GM19238 (cell line): ENCODE data around the gene ZNF423.

ENCODE experiments used
- DNase-seq: peaks from one replicate; pipeline ENCODE4 v3.0.0; 2011; ENCODE audit warnings: low spot score; ENCODE audit not compliant: insufficient read length

ZNF423 gene

GRCh38 chr16:49605536-49606254, 250.2 kb downstream of the ZNF423 start:
- no peak for DNase-seq

DNA sequence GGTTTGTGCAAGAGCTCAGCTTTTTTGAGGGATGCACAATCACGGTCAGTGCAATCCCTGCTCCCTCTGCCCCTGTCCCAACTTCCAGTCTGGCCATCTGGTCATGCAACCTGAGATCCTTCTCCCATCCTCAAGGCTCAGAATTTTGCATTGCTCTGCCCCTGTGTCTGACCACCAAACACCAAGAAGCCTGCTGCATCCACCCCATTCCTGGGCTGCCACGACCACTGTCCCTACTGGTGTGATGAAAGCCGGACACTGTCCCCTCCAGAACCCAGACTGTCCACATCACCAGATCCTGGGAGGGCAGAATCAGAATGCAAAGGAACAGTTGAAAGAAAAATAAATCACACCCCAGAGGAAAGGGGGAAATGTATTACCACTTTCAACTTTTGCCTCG, 251.3 kb downstream of the ZNF423 start:
- no peak for DNase-seq

DNA sequence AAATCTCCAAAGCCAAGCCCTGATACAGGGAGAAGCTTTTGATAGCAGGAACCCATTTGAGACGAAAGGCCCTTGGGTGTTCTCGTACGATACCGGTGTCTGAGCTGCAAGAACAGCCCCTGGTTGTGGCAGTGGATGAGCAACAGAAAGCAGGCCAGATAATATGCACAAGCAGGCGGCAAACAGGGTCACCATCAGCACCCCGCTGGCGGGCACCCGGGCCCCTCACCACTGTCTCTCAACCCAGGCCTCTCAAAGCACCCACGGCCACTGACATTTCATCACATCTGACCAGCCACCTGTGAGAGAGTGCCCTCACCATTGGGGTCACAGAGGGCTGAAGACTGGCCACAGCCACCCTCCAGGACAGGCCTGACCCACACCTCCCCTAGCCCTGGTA, 252.0 kb downstream of the ZNF423 start:
- no peak for DNase-seq

GRCh38 chr16:49602976-49603310, 253.0 kb downstream of the ZNF423 start:
- DNase-seq = no peak

GRCh38 chr16:49602201-49602975, 253.5 kb downstream of the ZNF423 start:
- DNase-seq = no peak

DNA sequence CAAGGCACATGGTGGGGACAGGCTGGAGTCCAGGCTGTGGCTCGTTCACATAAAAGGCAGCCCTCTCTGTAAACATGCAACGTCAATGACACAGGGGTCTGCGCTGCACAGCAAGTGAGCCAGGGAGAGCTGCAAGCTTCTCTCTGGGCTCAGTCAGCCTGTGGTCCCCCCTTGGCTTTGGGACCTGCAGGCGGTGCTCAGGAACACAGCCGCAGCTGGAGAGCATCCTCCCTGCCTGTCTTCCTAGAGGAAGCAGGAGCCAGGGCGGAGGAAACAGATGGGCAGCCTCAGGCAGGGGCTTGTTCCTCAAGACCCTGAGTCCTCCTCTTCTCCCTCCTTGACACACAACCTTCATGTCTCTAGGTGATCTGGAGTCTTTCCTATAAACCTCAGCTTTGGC, 254.3 kb downstream of the ZNF423 start:
- no peak for DNase-seq

DNA sequence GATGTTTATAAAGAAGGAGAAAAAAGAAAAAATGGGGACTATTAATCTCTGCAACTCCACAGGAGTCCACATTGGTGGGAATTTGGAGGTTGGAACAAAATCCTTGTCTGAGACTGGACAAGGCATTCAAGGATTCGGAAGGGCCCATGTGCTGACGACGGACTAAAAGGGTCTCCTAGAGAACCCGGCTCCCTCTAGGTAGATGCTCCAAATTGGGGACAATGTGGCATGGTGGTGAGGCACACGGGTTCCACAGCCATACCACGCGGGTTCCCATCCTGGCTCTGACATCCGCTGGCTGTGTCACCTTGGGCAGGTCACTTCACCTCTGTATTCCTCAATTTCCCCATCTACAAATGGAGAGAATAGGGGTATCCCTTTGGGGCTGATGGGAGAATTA, 254.9 kb downstream of the ZNF423 start:
- no peak for DNase-seq

- no peak for DNase-seq
Observed at GRCh38 chr16:49600536-49600935, 255.4 kb downstream of the ZNF423 start.

GRCh38 chr16:49599704-49600103, 256.2 kb downstream of the ZNF423 start:
- DNase-seq = no peak

- no peak for DNase-seq
Observed at GRCh38 chr16:49599281-49599680, 256.6 kb downstream of the ZNF423 start.

DNA sequence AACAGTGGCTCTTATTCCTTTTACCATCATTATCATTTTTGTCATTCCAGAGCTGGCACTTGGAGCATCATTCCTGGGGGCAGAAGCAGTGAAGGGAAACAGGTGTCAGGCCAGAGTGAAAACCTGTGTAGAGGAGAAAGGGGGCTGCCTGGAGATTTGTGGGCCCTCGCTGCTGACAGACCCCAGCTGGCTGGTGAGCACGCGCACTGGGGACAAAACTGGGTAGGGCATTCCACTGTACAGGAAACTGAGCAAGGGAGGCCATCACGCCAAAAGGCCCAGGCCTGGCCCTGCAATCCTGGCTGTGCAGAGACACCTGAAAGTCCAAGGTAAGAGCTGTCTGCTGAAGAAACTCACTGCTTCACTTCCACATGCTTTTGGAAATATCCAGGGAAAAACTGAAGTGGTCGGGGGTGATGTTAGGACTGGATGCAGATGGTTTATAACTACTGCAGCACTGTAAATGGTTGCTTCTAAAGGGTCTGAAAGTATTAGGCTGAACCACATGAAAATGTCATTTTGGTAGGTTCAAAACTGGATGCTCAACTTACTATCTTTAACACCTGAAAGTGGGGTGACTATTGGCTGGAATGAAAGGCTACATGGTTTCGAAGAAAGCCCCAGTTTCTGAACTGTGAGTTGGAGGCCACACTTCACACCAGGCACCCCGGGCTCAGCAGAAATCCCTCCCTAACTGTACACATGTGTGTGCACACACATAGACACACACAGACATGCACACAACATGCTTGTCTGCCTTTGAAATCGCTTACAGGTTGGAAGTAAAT, 257.3 kb downstream of the ZNF423 start:
- DNase-seq = no peak

GRCh38 chr16:49597796-49598195, 258.1 kb downstream of the ZNF423 start:
- DNase-seq = no peak

GRCh38 chr16:49596648-49597291, 259.1 kb downstream of the ZNF423 start:
- DNase-seq = no peak

GRCh38 chr16:49596068-49596467, 259.8 kb downstream of the ZNF423 start:
- no peak for DNase-seq

GRCh38 chr16:49594685-49595498, 261.0 kb downstream of the ZNF423 start:
- DNase-seq = no peak

DNA sequence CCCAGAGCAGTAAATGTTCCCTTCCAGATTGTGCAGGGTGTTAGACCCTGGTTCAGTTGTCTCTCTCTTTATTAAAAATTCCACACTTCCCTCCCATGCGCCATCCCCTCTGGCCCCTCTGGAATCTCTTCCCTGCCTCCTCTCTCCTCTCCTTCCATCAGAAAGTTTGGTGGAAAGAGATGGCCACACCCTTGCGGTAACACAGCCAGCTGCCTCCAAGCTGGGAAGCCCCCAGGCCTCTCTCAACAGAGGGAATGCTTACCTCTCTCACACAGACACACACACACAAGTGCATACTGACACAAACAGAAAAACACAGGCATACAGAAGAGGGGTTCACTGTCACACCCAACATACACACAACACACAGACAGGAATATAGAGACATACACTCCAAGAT, 261.8 kb downstream of the ZNF423 start:
- no peak for DNase-seq

GRCh38 chr16:49593424-49594040, 262.4 kb downstream of the ZNF423 start:
- no peak for DNase-seq

- peak; percentile 54 for DNase-seq
Observed at GRCh38 chr16:49592546-49593423, 263.1 kb downstream of the ZNF423 start.

DNA sequence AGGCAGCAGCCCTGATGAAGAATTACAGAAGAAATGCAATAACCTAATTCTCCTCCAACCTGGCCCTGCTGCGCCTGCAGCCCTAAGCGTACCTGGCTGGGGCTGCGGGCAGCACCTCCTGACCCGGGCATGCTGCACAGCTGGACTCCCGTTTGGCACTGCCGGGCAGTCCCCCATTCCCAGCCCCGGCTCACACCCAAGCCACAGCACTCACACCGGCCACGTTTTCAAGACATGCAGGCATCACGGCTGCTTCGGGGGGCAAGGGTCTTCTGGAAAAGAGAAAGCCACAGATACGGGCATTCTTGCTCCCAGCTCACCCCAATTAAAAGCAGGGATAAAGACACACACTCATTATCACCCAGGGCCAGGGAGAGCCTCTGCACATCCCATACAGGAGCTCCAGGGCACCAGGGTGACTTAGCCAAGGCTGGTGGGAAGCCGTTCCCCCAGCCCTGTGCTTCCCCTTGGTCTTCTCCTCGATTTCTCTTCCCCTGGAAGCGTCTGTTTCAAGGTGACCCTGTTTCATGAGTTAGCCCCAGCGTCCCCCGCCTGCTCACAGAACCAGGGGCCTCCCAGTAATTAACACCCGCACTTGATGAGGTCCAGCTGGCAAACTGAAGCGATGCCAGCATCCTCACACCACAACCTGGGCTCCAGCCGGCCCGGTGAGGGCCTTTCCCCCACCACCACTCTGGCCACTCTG, 265.6 kb downstream of the ZNF423 start:
- DNase-seq = no peak
